Esophagus muscularis mucosa (tissue), 4 donors: Measurements from ENCODE around the gene MTHFR.

Experiments used
- EP300 ChIP-seq: sonication (generic); formaldehyde crosslinking; IDR thresholded peaks from one replicate; pipeline ENCODE4 v1.6.1; 2017; ENCODE audit warnings: antibody characterized with exemption
- POLR2A ChIP-seq: fragments of 450-650 bp; IDR thresholded peaks from one replicate; pipeline ENCODE4 v1.6.1; 2017; ENCODE audit warnings: antibody characterized with exemption, moderate library complexity, mild to moderate bottlenecking, low read depth
- POLR2AphosphoS5 ChIP-seq, 2 donors: sonication (generic); formaldehyde crosslinking; IDR thresholded peaks; one replicate each; pipeline ENCODE4 v1.6.1; 2017; ENCODE audit warnings: antibody characterized with exemption in 2 of 2
- TF ChIP-seq, protein P1 (sequence below), 3 experiments: fragments of 200-600 bp in 2 of 3; fragments of 450-650 bp in 1 of 3; sonication (generic) in 2 of 3; IDR thresholded peaks; one replicate each; pipeline ENCODE4 v1.5.1; 2017 to 2019; ENCODE audit warnings: antibody characterized with exemption in 3 of 3, mild to moderate bottlenecking in 2 of 3, moderate library complexity in 1 of 3

DNA sequence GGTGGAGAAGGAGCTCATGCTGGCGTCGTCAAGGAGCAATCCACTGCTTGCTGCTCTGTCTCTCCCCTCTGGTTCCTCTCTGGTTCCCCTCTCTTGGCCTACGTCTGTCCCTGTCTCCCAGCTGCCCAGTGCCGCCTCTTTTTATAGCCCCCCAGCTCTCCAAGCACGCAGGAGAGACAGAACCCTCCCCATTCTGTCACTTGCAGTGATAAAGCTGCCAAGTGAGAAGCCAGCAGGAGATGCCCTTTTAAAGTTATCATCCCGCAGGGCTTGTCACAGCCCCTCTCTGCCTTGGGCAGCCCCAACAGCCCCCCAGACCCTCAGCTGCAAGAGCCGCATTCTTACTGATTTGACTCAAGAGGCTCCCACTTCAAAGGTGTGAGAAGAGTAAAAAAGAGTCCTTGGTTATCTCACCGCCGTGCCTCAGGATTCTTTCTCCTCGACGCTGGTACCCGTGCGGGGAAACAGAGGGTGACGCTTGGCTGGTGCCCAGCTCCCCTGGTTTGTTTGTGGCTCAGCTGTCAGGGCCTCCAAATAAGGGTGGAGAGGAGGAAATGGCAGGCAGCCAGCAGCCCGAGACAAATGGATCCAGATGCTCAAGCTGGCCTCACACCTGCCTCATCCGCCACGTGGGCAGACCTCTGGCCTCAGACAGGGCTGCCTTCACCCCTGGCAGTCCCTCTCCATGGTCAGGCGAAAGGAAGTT, 42.1 kb upstream of the MTHFR start, which contains the start of gene NPPA:
- no peak for TF ChIP-seq POLR2AphosphoS5 (IDR thresholded peaks at IDR 0.05)
- TF ChIP-seq, protein P1, sequence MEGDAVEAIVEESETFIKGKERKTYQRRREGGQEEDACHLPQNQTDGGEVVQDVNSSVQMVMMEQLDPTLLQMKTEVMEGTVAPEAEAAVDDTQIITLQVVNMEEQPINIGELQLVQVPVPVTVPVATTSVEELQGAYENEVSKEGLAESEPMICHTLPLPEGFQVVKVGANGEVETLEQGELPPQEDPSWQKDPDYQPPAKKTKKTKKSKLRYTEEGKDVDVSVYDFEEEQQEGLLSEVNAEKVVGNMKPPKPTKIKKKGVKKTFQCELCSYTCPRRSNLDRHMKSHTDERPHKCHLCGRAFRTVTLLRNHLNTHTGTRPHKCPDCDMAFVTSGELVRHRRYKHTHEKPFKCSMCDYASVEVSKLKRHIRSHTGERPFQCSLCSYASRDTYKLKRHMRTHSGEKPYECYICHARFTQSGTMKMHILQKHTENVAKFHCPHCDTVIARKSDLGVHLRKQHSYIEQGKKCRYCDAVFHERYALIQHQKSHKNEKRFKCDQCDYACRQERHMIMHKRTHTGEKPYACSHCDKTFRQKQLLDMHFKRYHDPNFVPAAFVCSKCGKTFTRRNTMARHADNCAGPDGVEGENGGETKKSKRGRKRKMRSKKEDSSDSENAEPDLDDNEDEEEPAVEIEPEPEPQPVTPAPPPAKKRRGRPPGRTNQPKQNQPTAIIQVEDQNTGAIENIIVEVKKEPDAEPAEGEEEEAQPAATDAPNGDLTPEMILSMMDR (IDR thresholded peaks at IDR 0.05) = no peak
- no peak for TF ChIP-seq EP300
- no peak for TF ChIP-seq POLR2A
